Measurements from ENCODE around the gene KCNH4. TPM values are rescaled to one million over a fixed set of nuclear protein-coding genes. Genes with fewer than 3 reads are reported as not detected.

The KCNH4 gene
- total and polyA plus RNA-seq, 2 of the 13 experiments (the other 11 are each of a cell fraction or from before 2014, with no cell fraction given): 0.01 to 0.09 TPM

DNA sequence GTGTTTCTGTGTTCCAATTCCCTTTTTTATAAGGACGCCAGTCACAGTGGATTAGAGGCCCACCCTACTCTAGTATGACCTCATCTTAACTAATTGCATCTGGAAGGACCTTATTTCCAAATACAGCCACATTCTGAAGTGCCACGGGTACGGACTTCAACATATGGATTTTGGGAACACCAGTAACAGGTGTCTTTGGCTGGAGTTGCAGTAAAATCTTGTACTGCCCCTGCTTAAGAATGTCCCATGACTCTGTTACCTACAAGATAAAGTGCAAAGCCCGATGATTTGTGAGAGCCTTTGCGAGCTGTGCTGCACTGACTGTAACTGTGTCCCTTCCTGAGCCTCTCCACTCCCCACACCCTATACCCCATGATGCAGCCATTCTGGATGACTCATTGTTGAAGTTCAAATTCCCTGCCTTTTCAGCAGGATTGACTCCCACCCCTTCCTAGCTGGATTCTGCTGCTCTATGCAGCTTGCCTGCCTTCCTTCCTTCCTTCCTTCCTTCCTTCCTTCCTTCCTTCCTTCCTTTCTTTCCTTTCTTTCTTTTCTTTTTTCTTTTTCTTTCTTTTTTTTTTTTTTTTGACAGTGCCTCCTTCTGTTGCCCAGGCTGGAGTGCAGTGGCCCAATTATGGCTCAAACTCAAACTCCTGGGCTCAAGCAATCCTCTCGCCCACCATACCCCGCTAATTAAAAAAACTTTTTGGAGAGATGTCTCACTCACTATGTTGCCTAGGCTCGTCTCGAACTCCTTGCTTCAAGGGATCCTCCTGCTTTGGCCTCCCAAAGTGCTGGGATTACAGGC lies 2.2 kb upstream of the KCNH4 start (continued):
- TF ChIP-seq HNRNPK (IDR thresholded peaks at IDR 0.05; ENCODE audit: low read depth, low read length, poor library complexity, severe bottlenecking): no peak
- no peak for TF ChIP-seq KLF15 (CRISPR knock-in tag; IDR thresholded peaks at IDR 0.05; ENCODE audit: borderline replicate concordance)
- TF ChIP-seq BHLHE40 (IDR thresholded peaks at IDR 0.05; ENCODE audit: low read length): no peak
- no peak for TF ChIP-seq CHD2 (IDR thresholded peaks at IDR 0.05; ENCODE audit: low read depth, low read length)
- TF ChIP-seq TCF7 (IDR thresholded peaks at IDR 0.05; ENCODE audit: low read depth): no peak
- TF ChIP-seq ZNF891 (CRISPR knock-in tag; IDR thresholded peaks at IDR 0.05): no peak
- TF ChIP-seq XBP1 (CRISPR knock-in tag; IDR thresholded peaks at IDR 0.05): no peak
- no peak for TF ChIP-seq POLR2AphosphoS2 (IDR thresholded peaks at IDR 0.05; ENCODE audit: low read depth, low read length)
- TF ChIP-seq, protein P1, sequence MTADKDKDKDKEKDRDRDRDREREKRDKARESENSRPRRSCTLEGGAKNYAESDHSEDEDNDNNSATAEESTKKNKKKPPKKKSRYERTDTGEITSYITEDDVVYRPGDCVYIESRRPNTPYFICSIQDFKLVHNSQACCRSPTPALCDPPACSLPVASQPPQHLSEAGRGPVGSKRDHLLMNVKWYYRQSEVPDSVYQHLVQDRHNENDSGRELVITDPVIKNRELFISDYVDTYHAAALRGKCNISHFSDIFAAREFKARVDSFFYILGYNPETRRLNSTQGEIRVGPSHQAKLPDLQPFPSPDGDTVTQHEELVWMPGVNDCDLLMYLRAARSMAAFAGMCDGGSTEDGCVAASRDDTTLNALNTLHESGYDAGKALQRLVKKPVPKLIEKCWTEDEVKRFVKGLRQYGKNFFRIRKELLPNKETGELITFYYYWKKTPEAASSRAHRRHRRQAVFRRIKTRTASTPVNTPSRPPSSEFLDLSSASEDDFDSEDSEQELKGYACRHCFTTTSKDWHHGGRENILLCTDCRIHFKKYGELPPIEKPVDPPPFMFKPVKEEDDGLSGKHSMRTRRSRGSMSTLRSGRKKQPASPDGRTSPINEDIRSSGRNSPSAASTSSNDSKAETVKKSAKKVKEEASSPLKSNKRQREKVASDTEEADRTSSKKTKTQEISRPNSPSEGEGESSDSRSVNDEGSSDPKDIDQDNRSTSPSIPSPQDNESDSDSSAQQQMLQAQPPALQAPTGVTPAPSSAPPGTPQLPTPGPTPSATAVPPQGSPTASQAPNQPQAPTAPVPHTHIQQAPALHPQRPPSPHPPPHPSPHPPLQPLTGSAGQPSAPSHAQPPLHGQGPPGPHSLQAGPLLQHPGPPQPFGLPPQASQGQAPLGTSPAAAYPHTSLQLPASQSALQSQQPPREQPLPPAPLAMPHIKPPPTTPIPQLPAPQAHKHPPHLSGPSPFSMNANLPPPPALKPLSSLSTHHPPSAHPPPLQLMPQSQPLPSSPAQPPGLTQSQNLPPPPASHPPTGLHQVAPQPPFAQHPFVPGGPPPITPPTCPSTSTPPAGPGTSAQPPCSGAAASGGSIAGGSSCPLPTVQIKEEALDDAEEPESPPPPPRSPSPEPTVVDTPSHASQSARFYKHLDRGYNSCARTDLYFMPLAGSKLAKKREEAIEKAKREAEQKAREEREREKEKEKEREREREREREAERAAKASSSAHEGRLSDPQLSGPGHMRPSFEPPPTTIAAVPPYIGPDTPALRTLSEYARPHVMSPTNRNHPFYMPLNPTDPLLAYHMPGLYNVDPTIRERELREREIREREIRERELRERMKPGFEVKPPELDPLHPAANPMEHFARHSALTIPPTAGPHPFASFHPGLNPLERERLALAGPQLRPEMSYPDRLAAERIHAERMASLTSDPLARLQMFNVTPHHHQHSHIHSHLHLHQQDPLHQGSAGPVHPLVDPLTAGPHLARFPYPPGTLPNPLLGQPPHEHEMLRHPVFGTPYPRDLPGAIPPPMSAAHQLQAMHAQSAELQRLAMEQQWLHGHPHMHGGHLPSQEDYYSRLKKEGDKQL (CRISPR knock-in tag; IDR thresholded peaks at IDR 0.05; ENCODE audit: low read depth): no peak
- TF ChIP-seq, protein P2, sequence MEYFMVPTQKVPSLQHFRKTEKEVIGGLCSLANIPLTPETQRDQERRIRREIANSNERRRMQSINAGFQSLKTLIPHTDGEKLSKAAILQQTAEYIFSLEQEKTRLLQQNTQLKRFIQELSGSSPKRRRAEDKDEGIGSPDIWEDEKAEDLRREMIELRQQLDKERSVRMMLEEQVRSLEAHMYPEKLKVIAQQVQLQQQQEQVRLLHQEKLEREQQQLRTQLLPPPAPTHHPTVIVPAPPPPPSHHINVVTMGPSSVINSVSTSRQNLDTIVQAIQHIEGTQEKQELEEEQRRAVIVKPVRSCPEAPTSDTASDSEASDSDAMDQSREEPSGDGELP (IDR thresholded peaks at IDR 0.05; ENCODE audit: borderline replicate concordance, low read depth): no peak
- peak; percentile 86 for TF ChIP-seq ZMYM2 (CRISPR knock-in tag; IDR thresholded peaks at IDR 0.05)
- TF ChIP-seq MED1 (CRISPR knock-in tag; IDR thresholded peaks at IDR 0.05): no peak
- TF ChIP-seq SMAD3 (CRISPR knock-in tag; IDR thresholded peaks at IDR 0.05): no peak
- no peak for TF ChIP-seq ZNF333 (CRISPR knock-in tag; IDR thresholded peaks at IDR 0.05; ENCODE audit: borderline replicate concordance)
- TF ChIP-seq, protein P3, sequence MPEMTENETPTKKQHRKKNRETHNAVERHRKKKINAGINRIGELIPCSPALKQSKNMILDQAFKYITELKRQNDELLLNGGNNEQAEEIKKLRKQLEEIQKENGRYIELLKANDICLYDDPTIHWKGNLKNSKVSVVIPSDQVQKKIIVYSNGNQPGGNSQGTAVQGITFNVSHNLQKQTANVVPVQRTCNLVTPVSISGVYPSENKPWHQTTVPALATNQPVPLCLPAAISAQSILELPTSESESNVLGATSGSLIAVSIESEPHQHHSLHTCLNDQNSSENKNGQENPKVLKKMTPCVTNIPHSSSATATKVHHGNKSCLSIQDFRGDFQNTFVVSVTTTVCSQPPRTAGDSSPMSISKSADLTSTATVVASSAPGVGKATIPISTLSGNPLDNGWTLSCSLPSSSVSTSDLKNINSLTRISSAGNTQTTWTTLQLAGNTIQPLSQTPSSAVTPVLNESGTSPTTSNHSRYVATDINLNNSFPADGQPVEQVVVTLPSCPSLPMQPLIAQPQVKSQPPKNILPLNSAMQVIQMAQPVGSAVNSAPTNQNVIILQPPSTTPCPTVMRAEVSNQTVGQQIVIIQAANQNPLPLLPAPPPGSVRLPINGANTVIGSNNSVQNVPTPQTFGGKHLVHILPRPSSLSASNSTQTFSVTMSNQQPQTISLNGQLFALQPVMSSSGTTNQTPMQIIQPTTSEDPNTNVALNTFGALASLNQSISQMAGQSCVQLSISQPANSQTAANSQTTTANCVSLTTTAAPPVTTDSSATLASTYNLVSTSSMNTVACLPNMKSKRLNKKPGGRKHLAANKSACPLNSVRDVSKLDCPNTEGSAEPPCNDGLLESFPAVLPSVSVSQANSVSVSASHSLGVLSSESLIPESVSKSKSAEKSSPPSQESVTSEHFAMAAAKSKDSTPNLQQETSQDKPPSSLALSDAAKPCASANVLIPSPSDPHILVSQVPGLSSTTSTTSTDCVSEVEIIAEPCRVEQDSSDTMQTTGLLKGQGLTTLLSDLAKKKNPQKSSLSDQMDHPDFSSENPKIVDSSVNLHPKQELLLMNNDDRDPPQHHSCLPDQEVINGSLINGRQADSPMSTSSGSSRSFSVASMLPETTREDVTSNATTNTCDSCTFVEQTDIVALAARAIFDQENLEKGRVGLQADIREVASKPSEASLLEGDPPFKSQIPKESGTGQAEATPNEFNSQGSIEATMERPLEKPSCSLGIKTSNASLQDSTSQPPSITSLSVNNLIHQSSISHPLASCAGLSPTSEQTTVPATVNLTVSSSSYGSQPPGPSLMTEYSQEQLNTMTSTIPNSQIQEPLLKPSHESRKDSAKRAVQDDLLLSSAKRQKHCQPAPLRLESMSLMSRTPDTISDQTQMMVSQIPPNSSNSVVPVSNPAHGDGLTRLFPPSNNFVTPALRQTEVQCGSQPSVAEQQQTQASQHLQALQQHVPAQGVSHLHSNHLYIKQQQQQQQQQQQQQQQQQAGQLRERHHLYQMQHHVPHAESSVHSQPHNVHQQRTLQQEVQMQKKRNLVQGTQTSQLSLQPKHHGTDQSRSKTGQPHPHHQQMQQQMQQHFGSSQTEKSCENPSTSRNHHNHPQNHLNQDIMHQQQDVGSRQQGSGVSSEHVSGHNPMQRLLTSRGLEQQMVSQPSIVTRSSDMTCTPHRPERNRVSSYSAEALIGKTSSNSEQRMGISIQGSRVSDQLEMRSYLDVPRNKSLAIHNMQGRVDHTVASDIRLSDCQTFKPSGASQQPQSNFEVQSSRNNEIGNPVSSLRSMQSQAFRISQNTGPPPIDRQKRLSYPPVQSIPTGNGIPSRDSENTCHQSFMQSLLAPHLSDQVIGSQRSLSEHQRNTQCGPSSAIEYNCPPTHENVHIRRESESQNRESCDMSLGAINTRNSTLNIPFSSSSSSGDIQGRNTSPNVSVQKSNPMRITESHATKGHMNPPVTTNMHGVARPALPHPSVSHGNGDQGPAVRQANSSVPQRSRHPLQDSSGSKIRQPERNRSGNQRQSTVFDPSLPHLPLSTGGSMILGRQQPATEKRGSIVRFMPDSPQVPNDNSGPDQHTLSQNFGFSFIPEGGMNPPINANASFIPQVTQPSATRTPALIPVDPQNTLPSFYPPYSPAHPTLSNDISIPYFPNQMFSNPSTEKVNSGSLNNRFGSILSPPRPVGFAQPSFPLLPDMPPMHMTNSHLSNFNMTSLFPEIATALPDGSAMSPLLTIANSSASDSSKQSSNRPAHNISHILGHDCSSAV (CRISPR knock-in tag; IDR thresholded peaks at IDR 0.05; ENCODE audit: borderline replicate concordance): no peak

Measured in HepG2 (cell line).